CD14-positive monocyte (primary cell): ENCODE results near the gene SEM1. TPM values are rescaled to one million over a fixed set of nuclear protein-coding genes. Genes with fewer than 3 reads are reported as not detected.

ENCODE experiments used
- DNase-seq, 3 donors: peaks; one replicate each; pipeline ENCODE4 v3.0.0-alpha.2; 2011 to 2022
- H2AFZ ChIP-seq: 2 replicates; pipeline ENCODE4 v1.6.0; 2012; ENCODE audit warnings: mild to moderate bottlenecking, low read depth, low read length, inconsistent platforms; ENCODE audit not compliant: insufficient read depth, poor library complexity, severe bottlenecking
- H3K27ac ChIP-seq, 2 donors: 1 replicate in 1 of 2; 2 replicates in 1 of 2; pipeline ENCODE4 v1.5.1; 2012 to 2013; ENCODE audit warnings: low read length in 2 of 2, control low read depth in 1 of 2, inconsistent platforms in 1 of 2, low read depth in 1 of 2, mild to moderate bottlenecking in 1 of 2
- H3K27me3 ChIP-seq, 2 donors: one replicate each; pipeline versions ENCODE4 v1.6.0 to v1.6.1; 2011 to 2013; ENCODE audit warnings: low read length in 2 of 2; ENCODE audit not compliant: control insufficient read depth in 2 of 2, insufficient read depth in 2 of 2
- H3K36me3 ChIP-seq, 2 donors: replicated peaks in 1 of 2; 1 replicate in 1 of 2; 2 replicates in 1 of 2; pipeline versions ENCODE4 v1.5.1 to v1.6.1; 2012 to 2013; ENCODE audit warnings: low read length in 2 of 2, control low read depth in 1 of 2, inconsistent platforms in 1 of 2, mild to moderate bottlenecking in 1 of 2; ENCODE audit not compliant: insufficient read depth in 2 of 2, control insufficient read depth in 1 of 2
- H3K4me1 ChIP-seq, 2 donors: 1 replicate in 1 of 2; 2 replicates in 1 of 2; pipeline versions ENCODE4 v1.5.1 to v1.6.1; 2012 to 2013; ENCODE audit warnings: low read length in 2 of 2, control low read depth in 1 of 2, inconsistent platforms in 1 of 2, mild to moderate bottlenecking in 1 of 2, moderate library complexity in 1 of 2; ENCODE audit not compliant: insufficient read depth in 2 of 2, control insufficient read depth in 1 of 2
- H3K4me2 ChIP-seq: replicated peaks from 2 replicates; pipeline ENCODE3; 2012; ENCODE audit warnings: low read length, moderate library complexity, mild to moderate bottlenecking; ENCODE audit not compliant: poor library complexity, severe bottlenecking; ENCODE audit errors: extremely low read depth
- H3K4me3 ChIP-seq, 3 experiments: fragments of 200-600 bp in 1 of 3; sonication (generic) in 1 of 3; replicated peaks in 1 of 3; 1 replicate in 2 of 3; 2 replicates in 1 of 3; pipeline ENCODE4 v1.5.1; 2011 to 2013; ENCODE audit warnings: low read length in 3 of 3, mild to moderate bottlenecking in 3 of 3, control low read depth in 2 of 3, low read depth in 2 of 3, inconsistent platforms in 1 of 3, moderate library complexity in 1 of 3
- H3K79me2 ChIP-seq: 2 replicates; pipeline ENCODE4 v1.6.0; 2012; ENCODE audit warnings: mild to moderate bottlenecking, control low read depth, inconsistent platforms, low read length, moderate library complexity; ENCODE audit not compliant: insufficient read depth
- H3K9ac ChIP-seq: 2 replicates; pipeline ENCODE4 v1.6.0; 2017; ENCODE audit warnings: low read length, mild to moderate bottlenecking; ENCODE audit not compliant: insufficient read depth, poor library complexity, severe bottlenecking
- H3K9me3 ChIP-seq, 2 donors: replicated peaks in 1 of 2; 1 replicate in 1 of 2; 2 replicates in 1 of 2; pipeline versions ENCODE4 v1.5.1 to v1.6.1; 2012 to 2013; ENCODE audit warnings: low read length in 2 of 2, control low read depth in 1 of 2; ENCODE audit not compliant: control insufficient read depth in 1 of 2, insufficient read depth in 1 of 2
- H4K20me1 ChIP-seq: 2 replicates; pipeline ENCODE4 v1.6.0; 2012; ENCODE audit warnings: mild to moderate bottlenecking, low read length, control low read depth, moderate library complexity; ENCODE audit not compliant: insufficient read depth
- H3K27ac Mint-ChIP-seq, 7 donors: one replicate each; pipeline ENCODE4 v1.8.0; 2020; ENCODE audit warnings: mild to moderate bottlenecking in 7 of 7, mixed read lengths in 7 of 7, moderate library complexity in 6 of 7, inconsistent platforms in 2 of 7
- H3K27me3 Mint-ChIP-seq, 3 donors: one replicate each; pipeline ENCODE4 v1.8.0; 2021 to 2022; ENCODE audit warnings: low read depth in 3 of 3, mild to moderate bottlenecking in 3 of 3, mixed read lengths in 3 of 3, moderate library complexity in 3 of 3, inconsistent platforms in 1 of 3
- H3K36me3 Mint-ChIP-seq, 2 donors: one replicate each; pipeline ENCODE4 v1.8.0; 2020; ENCODE audit warnings: mixed read lengths in 2 of 2, inconsistent platforms in 1 of 2, mild to moderate bottlenecking in 1 of 2
- H3K4me1 Mint-ChIP-seq: one replicate; pipeline ENCODE4 v1.8.0; 2020; ENCODE audit warnings: mild to moderate bottlenecking, mixed read lengths
- H3K4me3 Mint-ChIP-seq, 2 donors: one replicate each; pipeline ENCODE4 v1.8.0; 2020; ENCODE audit warnings: mild to moderate bottlenecking in 2 of 2, mixed read lengths in 2 of 2, moderate library complexity in 1 of 2
- H3K9me3 Mint-ChIP-seq, 7 donors: one replicate each; pipeline ENCODE4 v1.8.0; 2020 to 2022; ENCODE audit warnings: mixed read lengths in 7 of 7, mild to moderate bottlenecking in 6 of 7, moderate library complexity in 6 of 7, inconsistent platforms in 2 of 7
- CTCF ChIP-seq: fragments of 200-600 bp; IDR thresholded peaks from one replicate; pipeline ENCODE4 v1.8.0; 2022; ENCODE audit warnings: antibody characterized with exemption, mild to moderate bottlenecking
- WGBS: methylation state at CpG from one replicate; pipeline ENCODE4 v1.1.5; 2013; ENCODE audit warnings: missing lambda C conversion rate; ENCODE audit not compliant: insufficient coverage; 5-methylcytosine and 5-hydroxymethylcytosine counted together
- intact Hi-C, 2 donors: fragments of 100-400 bp; cut with micrococcal nuclease; formaldehyde crosslinking; loops; one replicate each; pipeline versions ENCODE4 v1.15.0 to v1.15.1; 2023
- polyA plus RNA-seq, 3 donors: library from polyadenylated mRNA; depleted of rRNA in 1 of 3; unstranded in 2 of 3; stranded (reverse) in 1 of 3; fragments of 300-500 nt in 2 of 3; fragments of >200 nt in 1 of 3; fragmentation: Illumina TruSeq in 2 of 3; gene quantifications; 1 replicate in 2 of 3; 2 replicates in 1 of 3; pipeline ENCODE4 v1.2.3, GENCODE V29; 2012 to 2021

Gene SEM1
- polyA plus RNA-seq, 3 donors = 8.0 to 117 (median 98.1) TPM

GRCh38 chr7:96747418-96747940 is 37.8 kb upstream of the SEM1 start:
- no peak for TF ChIP-seq CTCF
- peaks cover 1 to 4% (median 4%) of the 10 kb centered on the region in 3 donors for H3K27me3 Mint-ChIP-seq
- H3K79me2 ChIP-seq = no peaks in the 10 kb centered on the region

GRCh38 chr7:96740130-96740529 is 30.5 kb upstream of the SEM1 start:
- Mint-ChIP-seq H3K4me3 (no peak overlapping the region), H3K36me3 (no peaks in the 10 kb centered on the region), H3K9me3 (no peaks in the 10 kb centered on the region), H3K27me3 (peaks cover 1 to 12% (median 10%) of the 10 kb centered on the region in 3 donors), H3K4me1 (no peaks in the 10 kb centered on the region), H3K27ac (no peak overlapping the region)
- H3K4me3 ChIP-seq = no peak overlapping the region
- H3K36me3 ChIP-seq = no peaks in the 10 kb centered on the region
- no peak overlapping the region for H3K4me2 ChIP-seq
- no peaks in the 10 kb centered on the region for H4K20me1 ChIP-seq
- WGBS = no CpG with 5 or more reads among the region's 4 CpGs
- H3K27ac ChIP-seq = no peak overlapping the region
- no peak for DNase-seq
- H3K9me3 ChIP-seq = no peaks in the 10 kb centered on the region
- intact Hi-C loops = no loop called here
- no peaks in the 10 kb centered on the region for H3K79me2 ChIP-seq
- no peak overlapping the region for H2AFZ ChIP-seq
- no peaks in the 10 kb centered on the region for H3K4me1 ChIP-seq
- H3K27me3 ChIP-seq = peaks cover 0 to 3% of the 10 kb centered on the region in 2 donors
- H3K9ac ChIP-seq = no peak overlapping the region
- TF ChIP-seq CTCF = no peak

More at GRCh38 chr7:96747418-96747940, 37.8 kb upstream of the SEM1 start:
- no CpG with 5 or more reads among the region's 2 CpGs for WGBS
- H4K20me1 ChIP-seq = no peaks in the 10 kb centered on the region
- no peak overlapping the region for H3K4me2 ChIP-seq
- H3K9me3 ChIP-seq = peaks cover 0 to 4% of the 10 kb centered on the region in 2 donors
- H3K27ac ChIP-seq = no peak overlapping the region
- no peaks in the 10 kb centered on the region for H3K27me3 ChIP-seq
- H3K4me1 ChIP-seq = no peaks in the 10 kb centered on the region
- Mint-ChIP-seq H3K9me3 (peaks cover 2 to 9% (median 4%) of the 10 kb centered on the region in 7 donors), H3K4me1 (no peaks in the 10 kb centered on the region), H3K36me3 (no peaks in the 10 kb centered on the region), H3K4me3 (no peak overlapping the region), H3K27ac (no peak overlapping the region)
- no peak overlapping the region for H3K4me3 ChIP-seq
- intact Hi-C loops = no loop called here
- H2AFZ ChIP-seq = no peak overlapping the region
- no peak overlapping the region for H3K9ac ChIP-seq
- H3K36me3 ChIP-seq = no peaks in the 10 kb centered on the region
- DNase-seq = no peak
